ENCODE results near the gene NBPF11. TPM values are rescaled to one million over a fixed set of nuclear protein-coding genes. Genes with fewer than 3 reads are reported as not detected.
"Not testable (repeated sequence)": the region's sequence is repeated elsewhere in the genome, so short reads cannot be mapped to it uniquely, and the experiment has no call there.

The NBPF11 gene
- total and polyA plus RNA-seq, 2 experiments from 2014 or later: 6.7 to 8.5 TPM

DNA sequence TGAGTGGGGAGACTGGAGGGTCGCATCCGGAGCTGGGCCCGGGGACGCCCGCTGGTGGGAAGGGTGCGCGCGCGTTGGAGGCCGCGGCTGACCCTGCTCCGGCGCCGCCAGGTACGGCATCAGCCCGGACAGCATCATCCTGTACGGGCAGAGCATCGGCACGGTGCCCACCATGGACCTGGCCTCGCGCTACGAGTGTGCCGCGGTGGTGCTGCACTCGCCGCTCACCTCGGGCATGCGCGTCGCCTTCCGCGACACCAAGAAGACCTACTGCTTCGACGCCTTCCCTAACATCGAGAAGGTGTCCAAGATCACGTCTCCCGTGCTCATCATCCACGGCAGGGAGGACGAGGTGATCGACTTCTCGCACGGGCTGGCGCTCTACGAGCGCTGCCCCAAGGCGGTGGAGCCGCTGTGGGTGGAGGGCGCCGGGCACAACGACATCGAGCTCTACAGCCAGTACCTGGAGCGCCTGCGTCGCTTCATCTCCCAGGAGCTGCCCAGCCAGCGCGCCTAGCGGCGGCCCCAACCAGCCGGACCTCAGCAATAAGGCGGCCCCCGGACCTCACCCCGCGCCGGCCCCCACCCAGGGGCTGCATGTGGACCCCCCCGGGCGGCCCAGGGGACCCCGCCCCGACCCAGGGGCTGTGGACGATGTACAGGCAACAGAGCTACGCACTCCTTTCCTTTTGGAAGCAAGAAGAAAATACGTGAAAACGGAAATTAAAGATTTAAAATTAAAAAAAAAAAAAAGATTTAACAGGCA lies 2.8 kb downstream of the NBPF11 start:
- H3K4me3 ChIP-seq; H3F3A ChIP-seq (replicated peaks; ENCODE audit: low read depth); H3K4me1 ChIP-seq (ENCODE audit: insufficient read depth); H4K20me1 ChIP-seq (replicated peaks; ENCODE audit: insufficient read depth); H3K4me3 Mint-ChIP-seq; DNase-seq (ENCODE audit: low spot score); H3K27me3 ChIP-seq (ENCODE audit: insufficient read depth); H3K27ac ChIP-seq (ENCODE audit: low read depth); ATAC-seq; H3K36me3 ChIP-seq (ENCODE audit: insufficient read depth); H3K36me3 Mint-ChIP-seq (ENCODE audit: low read depth); H3K4me1 Mint-ChIP-seq; H3K9me3 Mint-ChIP-seq; H2AFZ ChIP-seq; H3K9me2 ChIP-seq (ENCODE audit: insufficient read depth); H3K27me3 Mint-ChIP-seq (ENCODE audit: insufficient read depth, low read depth, poor library complexity); H3K27ac Mint-ChIP-seq; H3K4me2 ChIP-seq: not testable (repeated sequence)
- peaks cover 11% of the 10 kb centered on the region for H3K79me2 ChIP-seq (replicated peaks; ENCODE audit: insufficient read depth)

DNA sequence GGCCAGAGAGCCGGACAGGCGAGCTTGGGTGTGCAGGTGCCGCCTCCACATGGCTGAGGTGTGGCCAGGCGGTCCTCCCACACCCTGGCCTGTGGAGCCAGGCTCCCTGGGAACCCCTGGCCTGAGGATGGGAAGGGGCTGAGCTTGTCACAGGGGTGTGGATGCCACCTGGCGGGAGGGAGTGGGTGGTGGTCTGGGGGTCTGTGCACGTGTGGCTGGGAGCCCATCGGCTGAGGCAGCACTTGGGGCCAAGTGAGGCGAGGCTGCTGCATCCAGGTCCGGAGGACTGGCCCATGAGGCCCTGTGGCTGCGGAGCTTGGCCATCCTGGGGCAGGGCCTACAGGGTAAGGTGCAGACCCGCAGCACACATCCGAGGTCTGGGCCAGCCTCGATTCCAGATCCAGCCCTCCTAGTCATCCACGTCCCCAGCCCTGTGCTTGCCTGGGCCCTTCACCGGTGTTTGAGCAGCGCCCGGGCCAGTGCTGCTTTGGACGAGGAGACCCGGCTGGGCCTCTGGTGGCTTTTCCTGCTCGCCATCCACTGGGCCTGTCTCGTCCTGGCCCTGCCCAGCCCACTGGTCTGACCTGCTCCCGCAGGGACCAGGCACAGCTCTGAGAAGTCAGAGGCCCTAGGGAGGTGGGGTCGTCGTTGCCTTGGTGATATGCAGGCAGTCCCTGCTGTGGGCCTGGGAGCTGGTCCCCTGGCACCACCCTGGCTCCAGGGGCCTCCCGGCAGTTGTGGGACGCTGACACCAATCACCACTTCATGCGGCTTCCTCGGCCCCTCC lies 4.8 kb downstream of the NBPF11 start:
- not testable (repeated sequence) for H3K9me2 ChIP-seq (ENCODE audit: insufficient read depth); H3K4me1 Mint-ChIP-seq; H3K36me3 ChIP-seq (ENCODE audit: insufficient read depth); H3K27ac ChIP-seq (ENCODE audit: low read depth); H3K27ac Mint-ChIP-seq; H3K9me3 Mint-ChIP-seq; H3F3A ChIP-seq (replicated peaks; ENCODE audit: low read depth); H3K4me2 ChIP-seq; H3K4me3 Mint-ChIP-seq; H2AFZ ChIP-seq; H3K4me3 ChIP-seq; ATAC-seq; H3K4me1 ChIP-seq (ENCODE audit: insufficient read depth); H4K20me1 ChIP-seq (replicated peaks; ENCODE audit: insufficient read depth); H3K36me3 Mint-ChIP-seq (ENCODE audit: low read depth); H3K27me3 ChIP-seq (ENCODE audit: insufficient read depth); H3K27me3 Mint-ChIP-seq (ENCODE audit: insufficient read depth, low read depth, poor library complexity)
- peaks cover 11% of the 10 kb centered on the region for H3K79me2 ChIP-seq (replicated peaks; ENCODE audit: insufficient read depth)
- DNase-seq (ENCODE audit: low spot score): peak; percentile 5

DNA sequence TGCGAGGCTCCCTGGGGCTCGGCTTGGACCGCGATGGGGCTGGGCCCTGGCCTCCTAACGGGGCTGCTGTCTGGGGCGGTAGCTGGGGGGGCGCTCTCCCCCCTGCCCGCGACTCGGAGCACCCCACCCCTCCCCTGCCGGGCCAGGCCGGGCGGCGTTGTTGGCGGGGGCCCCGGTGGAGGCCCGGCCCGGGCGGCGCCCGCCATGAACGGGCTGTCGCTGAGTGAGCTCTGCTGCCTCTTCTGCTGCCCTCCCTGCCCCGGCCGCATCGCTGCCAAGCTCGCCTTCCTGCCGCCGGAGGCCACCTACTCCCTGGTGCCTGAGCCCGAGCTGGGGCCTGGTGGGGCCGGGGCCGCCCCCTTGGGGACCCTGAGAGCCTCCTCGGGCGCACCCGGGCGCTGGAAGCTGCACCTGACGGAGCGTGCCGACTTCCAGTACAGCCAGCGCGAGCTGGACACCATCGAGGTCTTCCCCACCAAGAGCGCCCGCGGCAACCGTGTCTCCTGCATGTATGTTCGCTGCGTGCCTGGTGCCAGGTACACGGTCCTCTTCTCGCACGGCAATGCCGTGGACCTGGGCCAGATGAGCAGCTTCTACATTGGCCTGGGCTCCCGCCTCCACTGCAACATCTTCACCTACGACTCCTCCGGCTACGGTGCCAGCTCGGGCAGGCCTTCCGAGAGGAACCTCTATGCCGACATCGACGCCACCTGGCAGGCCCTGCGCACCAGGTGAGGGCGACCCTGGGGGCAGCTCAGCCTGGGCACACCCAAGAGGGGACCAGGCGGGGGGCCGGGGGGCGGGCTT lies 5.7 kb downstream of the NBPF11 start:
- H3K27me3 Mint-ChIP-seq (ENCODE audit: insufficient read depth, low read depth, poor library complexity); DNase-seq (ENCODE audit: low spot score): not testable (repeated sequence)

DNA sequence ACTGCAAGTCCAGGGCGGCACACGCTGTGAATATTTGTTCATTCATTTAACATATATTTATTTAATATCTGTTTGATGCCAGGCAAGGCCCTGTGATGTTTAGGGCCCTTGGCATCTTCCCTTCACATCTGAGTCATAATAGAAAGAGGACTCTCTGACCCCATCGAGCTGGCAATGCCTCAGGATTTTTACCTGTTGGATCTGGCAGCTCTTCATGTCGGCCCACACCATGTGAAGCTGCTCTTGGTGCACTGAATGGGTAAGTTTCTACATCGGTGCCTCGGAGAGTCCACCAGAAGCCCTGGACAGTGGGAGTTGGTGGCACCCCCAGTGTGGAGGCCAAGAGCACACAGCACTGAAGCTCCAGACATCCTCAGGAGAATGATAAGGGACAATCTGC lies 8.9 kb downstream of the NBPF11 start:
- not testable (repeated sequence) for H3K27ac ChIP-seq (ENCODE audit: low read depth); H3K27me3 ChIP-seq (ENCODE audit: insufficient read depth); H3K4me3 ChIP-seq; H3K27ac Mint-ChIP-seq; H3K9me3 Mint-ChIP-seq; H3K36me3 Mint-ChIP-seq (ENCODE audit: low read depth); H3K9me2 ChIP-seq (ENCODE audit: insufficient read depth); H3K4me1 ChIP-seq (ENCODE audit: insufficient read depth); H3K79me2 ChIP-seq (replicated peaks; ENCODE audit: insufficient read depth); ATAC-seq; H3K36me3 ChIP-seq (ENCODE audit: insufficient read depth); DNase-seq (ENCODE audit: low spot score); H3K27me3 Mint-ChIP-seq (ENCODE audit: insufficient read depth, low read depth, poor library complexity); H4K20me1 ChIP-seq (replicated peaks; ENCODE audit: insufficient read depth); H2AFZ ChIP-seq; H3F3A ChIP-seq (replicated peaks; ENCODE audit: low read depth); H3K4me3 Mint-ChIP-seq; H3K4me2 ChIP-seq; H3K4me1 Mint-ChIP-seq

More for the DNA sequence above, 5.7 kb downstream of the NBPF11 start:
- not testable (repeated sequence) for H4K20me1 ChIP-seq (replicated peaks; ENCODE audit: insufficient read depth); H3K9me3 Mint-ChIP-seq; H3K9me2 ChIP-seq (ENCODE audit: insufficient read depth); ATAC-seq; H3K4me3 Mint-ChIP-seq; H3K4me1 ChIP-seq (ENCODE audit: insufficient read depth); H3K36me3 Mint-ChIP-seq (ENCODE audit: low read depth); H3K4me1 Mint-ChIP-seq; H3K4me2 ChIP-seq; H3K27me3 ChIP-seq (ENCODE audit: insufficient read depth); H3K4me3 ChIP-seq; H2AFZ ChIP-seq; H3K27ac Mint-ChIP-seq; H3K36me3 ChIP-seq (ENCODE audit: insufficient read depth); H3K27ac ChIP-seq (ENCODE audit: low read depth); H3F3A ChIP-seq (replicated peaks; ENCODE audit: low read depth)
- peaks cover 11% of the 10 kb centered on the region for H3K79me2 ChIP-seq (replicated peaks; ENCODE audit: insufficient read depth)

DNA sequence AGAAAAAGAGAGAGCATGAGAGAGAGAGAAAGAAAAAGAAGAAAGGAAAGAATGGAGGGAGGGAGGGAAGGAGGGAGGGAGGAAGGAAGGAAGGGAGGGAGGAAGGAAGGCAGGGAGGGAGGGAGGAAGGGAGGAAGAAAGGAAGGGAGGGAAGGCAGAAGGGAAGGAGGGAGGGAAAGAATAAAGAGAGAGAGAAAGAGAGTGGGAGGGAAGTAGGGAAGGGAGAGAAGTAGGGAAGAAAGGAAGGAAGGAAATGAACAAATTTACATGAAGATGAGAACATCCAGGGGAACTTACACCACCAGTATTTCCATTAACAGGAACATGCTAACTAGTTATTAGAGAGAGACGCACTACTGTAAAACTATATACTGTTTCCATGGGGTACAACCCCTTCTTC lies 10.1 kb downstream of the NBPF11 start:
- DNase-seq (ENCODE audit: low spot score); H3K27ac ChIP-seq (ENCODE audit: low read depth); H3K36me3 Mint-ChIP-seq (ENCODE audit: low read depth): not testable (repeated sequence)

DNA sequence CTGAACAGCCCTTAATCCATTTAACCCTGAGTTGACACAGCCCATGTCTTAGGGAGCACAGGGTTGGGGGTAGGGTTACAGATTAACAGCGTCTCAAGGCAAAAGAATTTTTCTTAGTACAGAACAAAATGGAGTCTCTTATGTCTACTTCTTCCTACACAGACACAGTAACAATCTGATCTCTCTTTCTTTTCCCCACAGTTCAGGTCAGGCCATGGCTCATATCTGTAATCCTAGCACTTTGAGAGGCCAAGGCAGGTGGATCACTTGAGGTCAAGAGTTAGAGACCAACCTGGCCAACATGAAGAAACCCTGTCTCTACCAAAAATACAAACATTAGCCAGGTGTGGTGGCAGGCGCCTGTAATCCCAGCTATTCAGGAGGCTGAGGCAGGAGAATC lies 13.5 kb downstream of the NBPF11 start:
- not testable (repeated sequence) for DNase-seq (ENCODE audit: low spot score)

More for the DNA sequence above, 10.1 kb downstream of the NBPF11 start:
- H3K9me2 ChIP-seq (ENCODE audit: insufficient read depth); H3K79me2 ChIP-seq (replicated peaks; ENCODE audit: insufficient read depth); H3F3A ChIP-seq (replicated peaks; ENCODE audit: low read depth); H3K4me1 Mint-ChIP-seq; H4K20me1 ChIP-seq (replicated peaks; ENCODE audit: insufficient read depth); H2AFZ ChIP-seq; H3K27me3 Mint-ChIP-seq (ENCODE audit: insufficient read depth, low read depth, poor library complexity); H3K27me3 ChIP-seq (ENCODE audit: insufficient read depth); H3K4me2 ChIP-seq; H3K4me3 Mint-ChIP-seq; H3K9me3 Mint-ChIP-seq; H3K36me3 ChIP-seq (ENCODE audit: insufficient read depth); H3K4me3 ChIP-seq; ATAC-seq; H3K27ac Mint-ChIP-seq; H3K4me1 ChIP-seq (ENCODE audit: insufficient read depth): not testable (repeated sequence)

More for the DNA sequence above, 13.5 kb downstream of the NBPF11 start:
- H3K36me3 Mint-ChIP-seq (ENCODE audit: low read depth); H3K79me2 ChIP-seq (replicated peaks; ENCODE audit: insufficient read depth); H3K9me2 ChIP-seq (ENCODE audit: insufficient read depth); H4K20me1 ChIP-seq (replicated peaks; ENCODE audit: insufficient read depth); H3K27me3 Mint-ChIP-seq (ENCODE audit: insufficient read depth, low read depth, poor library complexity); H3K27ac ChIP-seq (ENCODE audit: low read depth); H3K36me3 ChIP-seq (ENCODE audit: insufficient read depth); H3F3A ChIP-seq (replicated peaks; ENCODE audit: low read depth); H3K27me3 ChIP-seq (ENCODE audit: insufficient read depth); H3K4me1 Mint-ChIP-seq; H3K4me1 ChIP-seq (ENCODE audit: insufficient read depth); H3K27ac Mint-ChIP-seq; ATAC-seq; H3K4me3 ChIP-seq; H3K9me3 Mint-ChIP-seq; H2AFZ ChIP-seq; H3K4me3 Mint-ChIP-seq: not testable (repeated sequence)
- H3K4me2 ChIP-seq: 0 out of 2 replicates have a peak overlapping the region, but pooled peaks have one; percentile 32
